WTC11 (cell line): ENCODE data around the gene CDPF1. TPM values are rescaled to one million over a fixed set of nuclear protein-coding genes. Genes with fewer than 3 reads are reported as not detected.

ENCODE experiments used
- CBFB ChIP-seq: sonication (generic); formaldehyde crosslinking; IDR thresholded peaks from 2 replicates; pipeline ENCODE4 v1.8.1; 2022; ENCODE audit warnings: mild to moderate bottlenecking, low read depth, missing genetic modification reagents
- CDX4 ChIP-seq: fragments of 250-450 bp; sonication (Bioruptor Pico); IDR thresholded peaks from 2 replicates; pipeline ENCODE4 v1.9.0; 2021; ENCODE audit warnings: moderate library complexity, mild to moderate bottlenecking, inconsistent platforms, borderline replicate concordance
- CREB1 ChIP-seq: sonication (generic); formaldehyde crosslinking; IDR thresholded peaks from 2 replicates; pipeline ENCODE4 v1.8.0; 2023; ENCODE audit warnings: mild to moderate bottlenecking, missing genetic modification reagents
- CREM ChIP-seq: sonication (generic); formaldehyde crosslinking; IDR thresholded peaks from 2 replicates; pipeline ENCODE4 v1.8.1; 2022; ENCODE audit warnings: mild to moderate bottlenecking, missing genetic modification reagents, moderate library complexity
- E2F1 ChIP-seq: sonication (generic); formaldehyde crosslinking; IDR thresholded peaks from 2 replicates; pipeline ENCODE4 v1.8.0; 2022; ENCODE audit warnings: mild to moderate bottlenecking, missing genetic modification reagents
- E2F4 ChIP-seq: sonication (generic); formaldehyde crosslinking; IDR thresholded peaks from 2 replicates; pipeline ENCODE4 v1.8.1; 2022; ENCODE audit warnings: low read depth, mild to moderate bottlenecking, moderate library complexity, missing genetic modification reagents, borderline replicate concordance
- ESRRA ChIP-seq: sonication (generic); formaldehyde crosslinking; IDR thresholded peaks from 2 replicates; pipeline ENCODE4 v1.8.1; 2022; ENCODE audit warnings: mild to moderate bottlenecking, missing genetic modification reagents, borderline replicate concordance
- HMGA2 ChIP-seq: fragments of 250-450 bp; sonication (Bioruptor Pico); IDR thresholded peaks from 2 replicates; pipeline ENCODE4 v1.4.0; 2021; ENCODE audit warnings: mild to moderate bottlenecking, moderate library complexity
- IRF2 ChIP-seq: sonication (generic); formaldehyde crosslinking; IDR thresholded peaks from 2 replicates; pipeline ENCODE4 v1.8.0; 2022; ENCODE audit warnings: low read depth, missing genetic modification reagents, borderline replicate concordance
- JAZF1 ChIP-seq: fragments of 250-450 bp; sonication (Bioruptor Pico); IDR thresholded peaks from 2 replicates; pipeline ENCODE4 v1.9.0; 2021; ENCODE audit warnings: moderate library complexity, mild to moderate bottlenecking, inconsistent platforms
- JUN ChIP-seq: sonication (generic); formaldehyde crosslinking; IDR thresholded peaks from 2 replicates; pipeline ENCODE4 v1.8.0; 2023; ENCODE audit warnings: mild to moderate bottlenecking, missing genetic modification reagents
- KAT7 ChIP-seq: sonication (generic); formaldehyde crosslinking; IDR thresholded peaks from 2 replicates; pipeline ENCODE4 v1.8.1; 2023; ENCODE audit warnings: missing genetic modification reagents, mild to moderate bottlenecking, borderline replicate concordance
- MLX ChIP-seq: sonication (generic); formaldehyde crosslinking; IDR thresholded peaks from 2 replicates; pipeline ENCODE4 v1.8.1; 2023; ENCODE audit warnings: mild to moderate bottlenecking, missing genetic modification reagents, moderate library complexity
- NFATC4 ChIP-seq: fragments of 250-450 bp; sonication (Bioruptor Pico); IDR thresholded peaks from 2 replicates; pipeline ENCODE4 v1.9.0; 2021; ENCODE audit warnings: mild to moderate bottlenecking
- NFE2L1 ChIP-seq: sonication (generic); formaldehyde crosslinking; IDR thresholded peaks from 2 replicates; pipeline ENCODE4 v1.8.1; 2023; ENCODE audit warnings: missing genetic modification reagents
- NFYB ChIP-seq: sonication (generic); formaldehyde crosslinking; conservative IDR thresholded peaks from 2 replicates; pipeline ENCODE4 v1.8.0; 2022; ENCODE audit warnings: low read depth, missing genetic modification reagents
- NR1H2 ChIP-seq: sonication (generic); formaldehyde crosslinking; IDR thresholded peaks from 2 replicates; pipeline ENCODE4 v1.9.0; 2021; ENCODE audit warnings: mild to moderate bottlenecking, moderate library complexity, missing genetic modification reagents
- NR2C2 ChIP-seq: sonication (generic); formaldehyde crosslinking; IDR thresholded peaks from 2 replicates; pipeline ENCODE4 v1.8.0; 2022; ENCODE audit warnings: mild to moderate bottlenecking, missing genetic modification reagents
- PRRX2 ChIP-seq: fragments of 250-450 bp; sonication (Bioruptor Pico); IDR thresholded peaks from 2 replicates; pipeline ENCODE4 v1.8.0; 2021; ENCODE audit warnings: mild to moderate bottlenecking
- RORB ChIP-seq: fragments of 250-450 bp; sonication (Bioruptor Pico); IDR thresholded peaks from 2 replicates; pipeline ENCODE4 v1.9.0; 2021; ENCODE audit warnings: mild to moderate bottlenecking
- TCF7 ChIP-seq: sonication (generic); formaldehyde crosslinking; IDR thresholded peaks from 2 replicates; pipeline ENCODE4 v1.8.0; 2022; ENCODE audit warnings: mild to moderate bottlenecking, low read depth, missing genetic modification reagents, moderate library complexity
- TP53 ChIP-seq: sonication (generic); formaldehyde crosslinking; IDR thresholded peaks from 2 replicates; pipeline ENCODE4 v1.8.1; 2023; ENCODE audit warnings: mild to moderate bottlenecking, missing genetic modification reagents
- ZNF121 ChIP-seq: sonication (generic); formaldehyde crosslinking; IDR thresholded peaks from 2 replicates; pipeline ENCODE4 v1.8.0; 2023; ENCODE audit warnings: missing genetic modification reagents
- ZNF138 ChIP-seq: sonication (generic); formaldehyde crosslinking; conservative IDR thresholded peaks from 2 replicates; pipeline ENCODE4 v1.8.1; 2022; ENCODE audit warnings: mild to moderate bottlenecking, moderate library complexity, missing genetic modification reagents
- ZNF232 ChIP-seq: sonication (generic); formaldehyde crosslinking; IDR thresholded peaks from 2 replicates; pipeline ENCODE4 v1.8.0; 2022; ENCODE audit warnings: mild to moderate bottlenecking, missing genetic modification reagents
- ZNF317 ChIP-seq: sonication (generic); formaldehyde crosslinking; IDR thresholded peaks from 2 replicates; pipeline ENCODE4 v1.8.1; 2023; ENCODE audit warnings: low read depth, mild to moderate bottlenecking, moderate library complexity, missing genetic modification reagents, borderline replicate concordance
- ZNF425 ChIP-seq: fragments of 250-450 bp; sonication (Bioruptor Pico); conservative IDR thresholded peaks from 2 replicates; pipeline ENCODE4 v1.9.0; 2021; ENCODE audit warnings: mild to moderate bottlenecking
- ZNF671 ChIP-seq: fragments of 250-450 bp; sonication (Bioruptor Pico); IDR thresholded peaks from 2 replicates; pipeline ENCODE4 v1.8.0; 2021; ENCODE audit warnings: mild to moderate bottlenecking
- total RNA-seq: library from RNA; stranded (reverse); gene quantifications from 3 replicates; pipeline ENCODE4 v1.2.3, GENCODE V29; 2021
- TF ChIP-seq, protein P1 (sequence below): fragments of 250-450 bp; sonication (Bioruptor Pico); IDR thresholded peaks from 2 replicates; pipeline ENCODE4 v1.9.0; 2021; ENCODE audit warnings: mild to moderate bottlenecking
- TF ChIP-seq, protein P2 (sequence below): fragments of 250-450 bp; sonication (Bioruptor Pico); IDR thresholded peaks from 2 replicates; pipeline ENCODE4 v1.9.0; 2021; ENCODE audit warnings: mild to moderate bottlenecking

Gene CDPF1
- total RNA-seq, 1 experiment from 2014 or later: 11.5 TPM

GRCh38 chr22:46296257-46297150 lies 46.4 kb upstream of the CDPF1 start, which contains the start of gene GTSE1 (continued):
- no peak for TF ChIP-seq NFATC4 (CRISPR knock-in tag)
- peak; percentile 51; the same call in 1 of the 2 replicates for TF ChIP-seq NFE2L1 (CRISPR knock-in tag)
- TF ChIP-seq NFYB (CRISPR knock-in tag): peak; percentile 78
- peak; percentile 27 for TF ChIP-seq CREM (CRISPR knock-in tag)
- 0 out of 2 replicates have a peak, but pooled peaks have one; percentile 45 for TF ChIP-seq ZNF232 (CRISPR knock-in tag)
- TF ChIP-seq ZNF317 (CRISPR knock-in tag): no peak
- no peak for TF ChIP-seq PRRX2 (CRISPR knock-in tag)
- TF ChIP-seq ZNF121: no peak
- no peak for TF ChIP-seq ZNF425
- TF ChIP-seq NR2C2 (CRISPR knock-in tag): no peak
- TF ChIP-seq IRF2 (CRISPR knock-in tag): no peak
- TF ChIP-seq JUN (CRISPR knock-in tag): 0 out of 2 replicates have a peak, but pooled peaks have one; percentile 28
- TF ChIP-seq, protein P1, sequence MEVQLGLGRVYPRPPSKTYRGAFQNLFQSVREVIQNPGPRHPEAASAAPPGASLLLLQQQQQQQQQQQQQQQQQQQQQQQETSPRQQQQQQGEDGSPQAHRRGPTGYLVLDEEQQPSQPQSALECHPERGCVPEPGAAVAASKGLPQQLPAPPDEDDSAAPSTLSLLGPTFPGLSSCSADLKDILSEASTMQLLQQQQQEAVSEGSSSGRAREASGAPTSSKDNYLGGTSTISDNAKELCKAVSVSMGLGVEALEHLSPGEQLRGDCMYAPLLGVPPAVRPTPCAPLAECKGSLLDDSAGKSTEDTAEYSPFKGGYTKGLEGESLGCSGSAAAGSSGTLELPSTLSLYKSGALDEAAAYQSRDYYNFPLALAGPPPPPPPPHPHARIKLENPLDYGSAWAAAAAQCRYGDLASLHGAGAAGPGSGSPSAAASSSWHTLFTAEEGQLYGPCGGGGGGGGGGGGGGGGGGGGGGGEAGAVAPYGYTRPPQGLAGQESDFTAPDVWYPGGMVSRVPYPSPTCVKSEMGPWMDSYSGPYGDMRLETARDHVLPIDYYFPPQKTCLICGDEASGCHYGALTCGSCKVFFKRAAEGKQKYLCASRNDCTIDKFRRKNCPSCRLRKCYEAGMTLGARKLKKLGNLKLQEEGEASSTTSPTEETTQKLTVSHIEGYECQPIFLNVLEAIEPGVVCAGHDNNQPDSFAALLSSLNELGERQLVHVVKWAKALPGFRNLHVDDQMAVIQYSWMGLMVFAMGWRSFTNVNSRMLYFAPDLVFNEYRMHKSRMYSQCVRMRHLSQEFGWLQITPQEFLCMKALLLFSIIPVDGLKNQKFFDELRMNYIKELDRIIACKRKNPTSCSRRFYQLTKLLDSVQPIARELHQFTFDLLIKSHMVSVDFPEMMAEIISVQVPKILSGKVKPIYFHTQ (CRISPR knock-in tag): no peak
- no peak for TF ChIP-seq ZNF671 (CRISPR knock-in tag)
- TF ChIP-seq E2F4: peak; percentile 99
- TF ChIP-seq RORB: no peak
- no peak for TF ChIP-seq CREB1 (CRISPR knock-in tag)
- no peak for TF ChIP-seq CDX4 (CRISPR knock-in tag)
- no peak for TF ChIP-seq KAT7 (CRISPR knock-in tag)
- TF ChIP-seq, protein P2, sequence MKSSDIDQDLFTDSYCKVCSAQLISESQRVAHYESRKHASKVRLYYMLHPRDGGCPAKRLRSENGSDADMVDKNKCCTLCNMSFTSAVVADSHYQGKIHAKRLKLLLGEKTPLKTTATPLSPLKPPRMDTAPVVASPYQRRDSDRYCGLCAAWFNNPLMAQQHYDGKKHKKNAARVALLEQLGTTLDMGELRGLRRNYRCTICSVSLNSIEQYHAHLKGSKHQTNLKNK: no peak
- TF ChIP-seq ESRRA (CRISPR knock-in tag): no peak
- 0 out of 2 replicates have a peak, but pooled peaks have one; percentile 31 for TF ChIP-seq E2F1 (CRISPR knock-in tag)
- TF ChIP-seq JAZF1 (CRISPR knock-in tag): no peak
- no peak for TF ChIP-seq CBFB (CRISPR knock-in tag)
- TF ChIP-seq ZNF138 (CRISPR knock-in tag): no peak
- no peak for TF ChIP-seq NR1H2
- no peak for TF ChIP-seq MLX
- no peak for TF ChIP-seq TCF7
- TF ChIP-seq TP53 (CRISPR knock-in tag): no peak
- TF ChIP-seq HMGA2 (CRISPR knock-in tag): no peak
